ENCODE results near the gene DPP6.

Gene DPP6

GRCh38 chr7:154905146-154905545 lies 852.9 kb downstream of the DPP6 start:
- no peak for DNase-seq

GRCh38 chr7:154905615-154906014 lies 853.4 kb downstream of the DPP6 start:
- no peak for DNase-seq

- no peak for DNase-seq
Observed at GRCh38 chr7:154906201-154906600, 854.0 kb downstream of the DPP6 start.

DNA sequence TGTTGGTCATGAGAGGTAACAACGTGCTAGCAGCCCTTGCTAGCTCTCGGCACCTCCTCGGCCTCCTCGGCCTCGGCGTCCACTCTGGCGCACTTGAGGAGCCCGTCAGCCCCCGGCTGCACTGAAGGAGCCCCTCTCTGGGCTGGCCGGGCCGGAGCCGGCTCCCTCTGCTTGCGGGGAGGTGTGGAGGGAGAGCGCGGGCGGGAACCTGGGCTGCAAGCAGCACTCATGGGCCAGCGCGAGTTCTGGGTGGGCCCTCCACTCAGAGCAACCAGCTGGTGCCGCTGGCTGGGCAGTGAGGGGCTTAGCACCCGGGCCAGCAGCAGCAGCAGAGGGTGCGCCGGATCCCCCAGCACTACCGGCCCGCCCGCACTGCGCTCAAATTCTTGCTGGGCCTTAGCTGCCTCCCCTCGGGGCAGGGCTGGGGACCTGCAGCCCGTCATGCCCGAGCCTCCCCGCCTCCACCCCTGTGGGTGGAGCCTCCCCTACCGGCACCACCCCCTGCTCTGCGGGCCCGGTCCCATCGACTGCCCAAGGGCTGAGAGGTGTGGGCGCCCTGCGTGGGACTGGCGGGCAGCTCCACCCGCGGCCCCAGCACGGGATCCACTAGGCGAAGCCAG lies 854.6 kb downstream of the DPP6 start:
- no peak for DNase-seq

- no peak for DNase-seq
Observed at GRCh38 chr7:154907651-154908620, 855.7 kb downstream of the DPP6 start.

GRCh38 chr7:154909241-154910105 lies 857.3 kb downstream of the DPP6 start:
- DNase-seq = no peak

DNA sequence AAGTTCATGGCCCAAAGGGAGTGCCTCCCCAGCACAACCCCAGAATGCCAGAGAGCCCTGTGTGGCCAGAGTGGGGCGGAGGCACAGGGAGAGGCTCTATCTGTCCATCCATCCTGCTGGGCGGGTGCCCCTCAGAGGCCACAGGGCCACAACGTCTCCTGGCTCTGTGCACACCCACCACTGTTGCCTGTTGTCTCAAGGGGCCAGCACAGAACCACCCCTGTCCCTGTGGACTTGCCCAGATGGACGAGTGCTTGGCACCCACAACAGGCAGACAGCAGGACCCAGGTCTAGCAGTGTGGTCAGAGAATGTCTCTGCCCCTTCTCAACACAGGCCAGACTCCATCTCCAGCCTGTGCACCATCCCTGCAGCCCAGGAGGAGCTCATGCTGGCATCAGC lies 857.9 kb downstream of the DPP6 start:
- no peak for DNase-seq

GRCh38 chr7:154910977-154911376 lies 858.8 kb downstream of the DPP6 start:
- no peak for DNase-seq

- no peak for DNase-seq
Observed at GRCh38 chr7:154911411-154911810, 859.2 kb downstream of the DPP6 start.

DNA sequence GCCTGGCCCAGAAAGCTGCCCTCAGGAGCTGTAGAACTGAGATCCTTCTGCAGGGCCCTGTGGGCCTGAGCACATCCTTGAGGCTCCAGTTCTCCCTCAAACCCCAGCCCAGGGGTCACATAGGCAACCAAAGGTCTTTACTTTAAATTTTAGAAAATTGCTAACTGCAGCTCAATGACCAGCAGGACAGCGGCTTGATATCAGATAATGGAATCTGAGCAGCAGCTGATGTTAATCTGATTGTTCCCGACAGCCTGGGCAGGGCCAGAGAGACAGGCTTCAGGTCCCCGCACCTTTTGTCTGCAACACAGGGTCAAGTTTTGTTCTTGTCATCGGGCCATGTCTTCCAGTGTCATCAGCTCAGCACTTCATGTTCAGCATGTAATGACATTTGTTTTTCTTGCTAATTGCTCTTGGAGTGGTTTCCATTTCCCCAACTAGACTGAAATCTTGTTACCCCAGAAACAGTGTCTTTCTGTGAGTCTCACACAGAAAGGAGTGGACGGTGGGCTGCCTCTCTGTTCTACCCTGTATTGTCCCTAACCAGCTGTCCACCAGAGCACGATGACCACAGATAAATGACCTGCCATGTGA lies 859.8 kb downstream of the DPP6 start:
- DNase-seq = no peak

DNA sequence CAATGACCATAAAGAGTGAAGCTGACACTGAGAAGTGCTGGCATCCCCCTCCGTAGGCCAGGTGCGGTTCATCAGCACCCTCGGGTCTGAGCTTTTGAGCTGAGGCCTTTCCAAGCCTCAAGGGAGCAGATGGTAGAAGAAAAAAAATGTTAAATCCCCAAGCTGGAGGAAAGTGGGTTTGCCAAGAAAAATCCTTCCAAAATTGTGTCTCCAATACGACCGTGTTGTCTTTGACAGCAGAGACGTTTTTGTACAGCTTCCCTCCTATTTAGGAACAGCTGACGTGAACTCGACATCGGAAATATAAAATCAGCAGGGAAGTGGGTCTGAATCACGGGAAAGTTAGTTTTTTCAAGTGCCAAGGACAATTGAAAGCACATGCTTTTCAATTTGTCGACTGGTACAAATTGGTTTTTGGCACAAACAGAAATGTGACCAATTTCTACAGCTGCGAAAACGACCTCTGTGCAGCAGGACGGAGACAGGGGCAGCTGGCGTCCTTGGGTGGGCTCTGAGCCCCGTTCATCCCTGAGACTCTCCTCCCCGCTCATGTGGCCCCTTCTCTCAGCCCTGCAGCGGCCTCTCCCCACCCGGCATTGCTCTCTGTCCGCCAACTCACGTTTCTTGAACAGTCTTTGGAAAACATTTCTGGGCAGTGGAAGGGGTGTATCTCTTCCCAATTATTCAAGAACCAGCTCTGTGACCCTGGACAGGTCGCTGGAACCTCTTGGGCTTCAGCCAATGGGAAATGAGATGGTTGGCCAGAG lies 860.9 kb downstream of the DPP6 start:
- DNase-seq = no peak

DNA sequence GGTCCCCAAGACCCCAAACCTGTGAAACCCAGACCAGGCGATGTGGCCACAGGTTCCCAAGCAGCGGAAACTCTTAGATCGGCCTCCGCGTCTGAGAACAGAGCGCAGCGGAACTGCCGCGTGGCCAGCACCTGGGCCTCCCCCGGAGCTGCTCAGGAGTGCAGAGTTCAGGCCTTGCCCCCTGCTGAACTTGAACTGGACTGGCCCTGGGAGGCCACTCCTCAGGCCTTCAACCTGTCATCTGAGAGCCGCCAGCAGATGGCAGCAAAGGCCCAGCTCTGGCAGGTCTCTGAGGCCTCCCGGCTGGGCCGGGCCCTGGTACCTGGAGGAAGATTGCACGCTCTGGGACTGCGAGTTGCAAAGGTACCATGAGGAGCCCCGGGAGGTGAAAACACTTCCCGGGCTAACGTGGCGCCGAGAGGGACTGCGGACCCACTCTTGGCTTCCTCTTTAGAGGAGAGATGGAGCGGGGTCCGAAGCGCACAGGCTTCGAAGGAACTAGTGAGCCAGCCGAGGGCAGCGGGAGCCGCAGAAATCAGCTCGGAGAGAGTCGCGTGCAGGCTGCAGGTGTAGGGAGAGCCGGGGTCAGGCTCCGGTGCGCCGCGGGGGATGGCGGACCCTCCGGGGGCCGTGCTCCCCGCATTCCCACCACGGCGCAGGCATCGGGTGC lies 861.6 kb downstream of the DPP6 start:
- DNase-seq = peak; percentile 95 to 96

GRCh38 chr7:154914308-154914995 lies 862.3 kb downstream of the DPP6 start:
- DNase-seq = peak in 1 of 2 donors; percentile 21

DNA sequence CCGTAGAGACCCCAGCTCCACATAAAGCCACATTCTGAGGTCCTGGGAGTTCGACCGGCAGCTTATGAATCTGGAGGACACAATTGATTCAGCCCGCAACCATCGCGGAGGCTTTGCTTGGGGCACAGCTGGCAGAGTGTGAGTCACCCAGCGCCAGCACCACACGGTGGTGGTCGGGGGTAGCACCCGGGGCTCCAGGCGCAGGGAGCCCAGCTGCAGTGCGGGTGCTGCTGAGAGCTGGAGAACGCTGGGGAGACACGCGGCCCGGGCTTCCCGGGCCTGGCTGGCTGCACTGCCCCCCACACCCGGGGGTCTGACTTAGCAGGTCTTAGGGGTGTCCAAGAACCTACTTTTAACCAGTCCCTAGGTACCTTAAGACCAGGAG lies 862.8 kb downstream of the DPP6 start:
- DNase-seq = no peak

- DNase-seq = no peak
Observed at GRCh38 chr7:154915600-154915999, 863.4 kb downstream of the DPP6 start.

GRCh38 chr7:154916381-154916780 lies 864.2 kb downstream of the DPP6 start:
- DNase-seq = no peak

GRCh38 chr7:154916856-154917807 lies 864.9 kb downstream of the DPP6 start:
- DNase-seq = no peak

- DNase-seq = no peak
Observed at GRCh38 chr7:154917808-154918160, 865.6 kb downstream of the DPP6 start.

GRCh38 chr7:154918266-154918665 lies 866.1 kb downstream of the DPP6 start:
- DNase-seq = no peak

GRCh38 chr7:154918741-154919140 lies 866.5 kb downstream of the DPP6 start:
- no peak for DNase-seq

Measured in stimulated activated CD4-positive, alpha-beta T cell treated with anti-CD3 and anti-CD28 coated beads, Interleukin-2, amount 100 ng/mL, for 24 hours (primary cell).